OCI-LY1 (cell line): ENCODE measurements around the gene SERPINA3.

Source experiments
- H2AFZ ChIP-seq: fragments of 200-600 bp; sonication (generic), shearing (Covaris generic); 2 replicates; pipeline ENCODE4 v1.6.0; 2014; ENCODE audit warnings: antibody characterized with exemption, mild to moderate bottlenecking, low read length
- H3F3A ChIP-seq: fragments of 200-600 bp; sonication (generic), shearing (Covaris generic); 2 replicates; pipeline ENCODE4 v1.6.0; 2014; ENCODE audit warnings: mild to moderate bottlenecking, antibody characterized with exemption, low read length, moderate library complexity; ENCODE audit not compliant: insufficient read depth
- H3K27ac ChIP-seq: fragments of 200-600 bp; sonication (generic); 2 replicates; pipeline ENCODE4 v1.5.1; 2014; ENCODE audit warnings: low read length, mixed run types, mild to moderate bottlenecking, low read depth; ENCODE audit not compliant: poor library complexity, severe bottlenecking
- H3K27me3 ChIP-seq: fragments of 200-600 bp; sonication (generic); 2 replicates; pipeline ENCODE4 v1.6.0; 2014; ENCODE audit warnings: antibody characterized with exemption, mild to moderate bottlenecking, low read length, moderate library complexity; ENCODE audit not compliant: insufficient read depth
- H3K36me3 ChIP-seq: fragments of 200-600 bp; sonication (generic); 2 replicates; pipeline ENCODE4 v1.6.1; 2014; ENCODE audit warnings: mild to moderate bottlenecking, antibody characterized with exemption, low read length, moderate library complexity, mixed read lengths; ENCODE audit not compliant: insufficient read depth
- H3K4me1 ChIP-seq: fragments of 200-600 bp; sonication (generic); 2 replicates; pipeline ENCODE4 v1.5.1; 2014; ENCODE audit warnings: mild to moderate bottlenecking, low read length, moderate library complexity; ENCODE audit not compliant: insufficient read depth, severe bottlenecking
- H3K4me2 ChIP-seq: fragments of 200-600 bp; sonication (generic), shearing (Covaris generic); 2 replicates; pipeline ENCODE4 v1.6.1; 2014; ENCODE audit warnings: low read length
- H3K4me3 ChIP-seq: fragments of 200-600 bp; sonication (generic); 2 replicates; pipeline ENCODE4 v1.5.1; 2014; ENCODE audit warnings: low read length, low read depth, mild to moderate bottlenecking, mixed read lengths; ENCODE audit not compliant: poor library complexity, severe bottlenecking
- H3K79me2 ChIP-seq: fragments of 200-600 bp; shearing (Covaris generic); 2 replicates; pipeline ENCODE4 v1.6.1; 2016; ENCODE audit warnings: mixed run types, low read length, mixed read lengths; ENCODE audit not compliant: insufficient read depth
- H3K9ac ChIP-seq: fragments of 200-600 bp; sonication (generic), shearing (Covaris generic); 2 replicates; pipeline ENCODE4 v1.6.1; 2014; ENCODE audit warnings: mild to moderate bottlenecking, low read length, mixed read lengths
- H3K9me2 ChIP-seq: fragments of 200-600 bp; sonication (generic), shearing (Covaris generic); 2 replicates; pipeline ENCODE4 v1.6.1; 2014; ENCODE audit warnings: low read depth, mild to moderate bottlenecking, low read length, mixed read lengths
- H3K9me3 ChIP-seq: fragments of 200-600 bp; shearing (Covaris generic); 2 replicates; pipeline ENCODE4 v1.6.1; 2014; ENCODE audit warnings: low read length, mixed read lengths
- H4K20me1 ChIP-seq: fragments of 200-600 bp; sonication (generic), shearing (Covaris generic); 2 replicates; pipeline ENCODE4 v1.6.0; 2016; ENCODE audit warnings: mild to moderate bottlenecking, low read length; ENCODE audit not compliant: insufficient read depth
- CTCF ChIP-seq: fragments of 200-600 bp; sonication (generic), shearing (Covaris generic); IDR thresholded peaks from 2 replicates; pipeline ENCODE4 v1.5.1; 2017; ENCODE audit warnings: mild to moderate bottlenecking, antibody characterized with exemption, low read length, moderate library complexity, mixed read lengths
- EZH2 ChIP-seq: fragments of 200-600 bp; sonication (generic), shearing (Covaris generic); IDR thresholded peaks from 2 replicates; pipeline ENCODE4 v1.8.0; 2017; ENCODE audit warnings: borderline replicate concordance, mixed run types, mild to moderate bottlenecking, antibody characterized with exemption, low read length, moderate library complexity, mixed read lengths

Gene SERPINA3

DNA sequence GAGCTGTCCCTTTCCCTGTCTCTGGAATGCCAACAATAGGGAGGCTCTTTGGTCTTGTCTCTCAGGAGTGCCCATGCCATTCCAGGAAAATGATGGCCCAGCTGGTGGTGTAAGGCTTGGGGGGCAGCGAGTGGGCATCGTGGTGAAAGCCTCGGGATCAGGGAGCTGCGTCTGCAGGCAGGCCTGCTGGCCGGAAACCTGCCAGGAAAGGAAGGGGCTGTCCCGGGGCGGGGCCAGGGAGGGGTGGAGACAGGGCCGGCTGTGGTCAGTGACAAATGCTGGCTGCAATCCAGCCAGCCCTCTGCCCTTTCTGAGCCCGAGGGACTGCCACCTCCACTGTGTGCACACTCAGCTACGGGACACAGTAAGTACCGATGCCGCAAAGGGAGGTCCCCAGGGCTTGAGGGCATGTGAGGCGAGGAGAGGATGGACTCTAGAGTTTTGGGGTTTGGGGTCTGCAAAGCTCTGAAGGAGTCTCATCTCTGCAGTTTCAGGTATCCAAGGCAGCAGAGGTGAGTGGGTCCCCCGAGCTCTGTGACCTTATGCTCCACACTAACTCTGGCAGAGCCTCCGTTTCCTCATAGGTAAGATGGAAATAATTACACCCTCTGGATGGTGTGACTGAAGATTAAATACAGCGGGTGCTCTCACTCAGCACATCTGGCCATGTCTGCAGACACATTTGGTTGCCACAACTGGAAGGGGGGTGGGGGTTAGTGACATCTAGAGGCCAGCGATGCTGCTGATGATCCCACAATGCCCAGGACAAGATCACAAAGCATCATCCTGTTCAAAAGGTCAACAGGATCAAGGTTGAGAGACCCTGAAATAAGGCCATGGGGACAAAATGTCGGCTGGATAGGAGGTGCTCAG lies 30.8 kb upstream of the SERPINA3 start, which contains the start of gene SERPINA5:
Gene SERPINA5, plus strand, starts transcription at position 300 of the 873 bp plus-strand sequence. CDS start 5,937 bp downstream, outside the sequence.
- no peaks in the 10 kb centered on the region for H3K4me1 ChIP-seq
- no peaks in the 10 kb centered on the region for H3K9me2 ChIP-seq
- H3K9ac ChIP-seq, result no peak within 1 kb of the TSS
- no peaks in the 10 kb centered on the region for H4K20me1 ChIP-seq
- no peaks in the 10 kb centered on the region for H3K79me2 ChIP-seq
- H3K9me3 ChIP-seq, result no peaks in the 10 kb centered on the region
- no peaks in the 10 kb centered on the region for H3K27me3 ChIP-seq
- no peaks in the 10 kb centered on the region for H3K36me3 ChIP-seq
- H2AFZ ChIP-seq, result no peak within 1 kb of the TSS
- no peak within 1 kb of the TSS for H3K27ac ChIP-seq
- no peaks in the 10 kb centered on the region for H3F3A ChIP-seq
- TF ChIP-seq EZH2, result no peak
- TF ChIP-seq CTCF, result no peak
- no peak within 1 kb of the TSS for H3K4me2 ChIP-seq
- no peak within 1 kb of the TSS for H3K4me3 ChIP-seq

DNA sequence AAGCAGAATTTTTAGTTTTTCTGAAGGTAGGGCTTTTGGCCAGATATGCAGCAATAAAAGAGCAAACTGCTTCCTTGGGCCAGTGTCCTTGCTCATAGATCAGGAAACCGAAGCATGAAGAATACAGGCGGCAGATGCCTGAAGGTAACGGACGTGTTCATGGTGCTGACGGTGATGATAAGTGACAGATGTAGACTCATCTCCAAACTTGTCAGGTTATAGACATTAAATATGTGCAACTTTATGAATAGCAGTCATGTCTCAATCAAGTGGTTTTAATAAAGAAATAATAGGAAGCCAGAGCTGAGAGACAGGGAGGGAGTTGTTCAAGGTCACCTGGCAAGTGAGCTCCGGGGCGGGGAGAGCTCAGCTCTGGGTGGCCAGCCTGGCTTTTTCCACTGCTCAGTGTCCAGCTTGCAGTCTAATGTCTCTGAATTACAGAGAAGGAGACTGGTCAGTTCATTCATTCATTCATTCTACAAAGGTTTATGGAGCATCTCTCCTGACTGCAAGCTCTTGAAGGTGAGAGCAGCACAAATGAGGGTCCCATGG lies 29.9 kb upstream of the SERPINA3 start:
- Histone ChIP-seq H3K9me2 (no peaks in the 10 kb centered on the region), H3K4me1 (no peaks in the 10 kb centered on the region), H3K27ac (no peak overlapping the region), H4K20me1 (no peaks in the 10 kb centered on the region), H3K9me3 (no peaks in the 10 kb centered on the region), H3K79me2 (no peaks in the 10 kb centered on the region), H3F3A (no peaks in the 10 kb centered on the region), H2AFZ (no peak overlapping the region), H3K27me3 (no peaks in the 10 kb centered on the region), H3K36me3 (no peaks in the 10 kb centered on the region), H3K4me3 (no peak overlapping the region), H3K9ac (no peak overlapping the region), H3K4me2 (no peak overlapping the region)
- TF ChIP-seq EZH2 (no peak), CTCF (no peak)

- TF ChIP-seq CTCF (no peak), EZH2 (no peak)
- no peaks in the 10 kb centered on the region for H3K4me1 ChIP-seq
These were observed 29.3 kb upstream of the SERPINA3 start for GRCh38 chr14:94582851-94583250.

More at GRCh38 chr14:94582851-94583250, 29.3 kb upstream of the SERPINA3 start:
- Histone ChIP-seq H3K27me3 (no peaks in the 10 kb centered on the region), H3K36me3 (no peaks in the 10 kb centered on the region), H3K9me2 (no peaks in the 10 kb centered on the region), H3K4me2 (no peak overlapping the region), H3K27ac (no peak overlapping the region), H2AFZ (no peak overlapping the region), H3F3A (no peaks in the 10 kb centered on the region), H4K20me1 (no peaks in the 10 kb centered on the region), H3K4me3 (no peak overlapping the region), H3K9ac (no peak overlapping the region), H3K9me3 (no peaks in the 10 kb centered on the region), H3K79me2 (no peaks in the 10 kb centered on the region)
